SJCRH30 (cell line): ENCODE measurements around the gene HS1BP3. TPM values are rescaled to one million over a fixed set of nuclear protein-coding genes. Genes with fewer than 3 reads are reported as not detected.

ENCODE experiments used
- DNase-seq, 2 experiments: peaks; one replicate each; pipeline ENCODE4 v3.0.0-alpha.2; 2015 to 2020
- H3K27ac ChIP-seq: fragments of 250-450 bp; sonication (Bioruptor Pico); 2 replicates; pipeline ENCODE4 v1.5.1; 2020; ENCODE audit warnings: mild to moderate bottlenecking, moderate library complexity
- H3K27me3 ChIP-seq: fragments of 250-450 bp; sonication (Bioruptor Pico); 2 replicates; pipeline ENCODE4 v1.5.1; 2020; ENCODE audit warnings: mild to moderate bottlenecking, moderate library complexity
- H3K36me3 ChIP-seq: fragments of 250-450 bp; sonication (Bioruptor Pico); 2 replicates; pipeline ENCODE4 v1.5.1; 2020; ENCODE audit warnings: mild to moderate bottlenecking, moderate library complexity
- H3K4me1 ChIP-seq: fragments of 250-450 bp; sonication (Bioruptor Pico); 2 replicates; pipeline ENCODE4 v1.5.1; 2020; ENCODE audit warnings: mild to moderate bottlenecking, moderate library complexity
- H3K4me3 ChIP-seq: fragments of 250-450 bp; sonication (Bioruptor Pico); 2 replicates; pipeline ENCODE4 v1.5.1; 2020; ENCODE audit warnings: mild to moderate bottlenecking, moderate library complexity
- H3K9me3 ChIP-seq: fragments of 250-450 bp; sonication (Bioruptor Pico); replicated peaks from 2 replicates; pipeline ENCODE4 v1.5.1; 2020; ENCODE audit warnings: mild to moderate bottlenecking, moderate library complexity
- total RNA-seq: library from RNA; depleted of rRNA; stranded (reverse); fragments of >200 nt; shearing (Covaris generic); gene quantifications from 2 replicates; pipeline ENCODE4 v1.2.3, GENCODE V29; 2014

Gene HS1BP3
- total RNA-seq, 1 experiment from 2014 or later = 14.7 TPM

DNA sequence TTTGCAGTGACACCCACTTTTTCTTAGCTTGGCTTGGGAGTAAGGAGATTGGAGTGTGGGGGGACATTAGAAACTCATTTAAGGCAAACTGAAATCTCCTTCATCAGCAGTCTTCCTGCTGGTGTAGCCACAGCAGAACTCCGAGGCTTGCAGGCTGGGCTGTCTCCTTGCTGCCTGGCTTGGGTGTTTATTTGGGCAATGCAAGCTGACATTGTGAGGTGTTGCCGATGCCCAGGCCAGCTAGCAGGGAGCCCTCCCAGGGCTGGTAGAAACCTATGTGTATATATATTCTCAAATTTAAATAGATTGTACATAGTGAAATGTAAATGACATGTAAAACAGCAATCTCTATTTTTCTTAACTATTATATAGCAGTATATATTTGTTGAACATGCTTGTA lies 27.9 kb upstream of the HS1BP3 start:
- Histone ChIP-seq H3K36me3 (no peaks in the 10 kb centered on the region), H3K4me1 (no peaks in the 10 kb centered on the region), H3K4me3 (no peak overlapping the region), H3K27ac (no peak overlapping the region), H3K9me3 (no peaks in the 10 kb centered on the region), H3K27me3 (peaks cover 6% of the 10 kb centered on the region; the same call in 1 of the 2 replicates)
- no peak for DNase-seq

DNA sequence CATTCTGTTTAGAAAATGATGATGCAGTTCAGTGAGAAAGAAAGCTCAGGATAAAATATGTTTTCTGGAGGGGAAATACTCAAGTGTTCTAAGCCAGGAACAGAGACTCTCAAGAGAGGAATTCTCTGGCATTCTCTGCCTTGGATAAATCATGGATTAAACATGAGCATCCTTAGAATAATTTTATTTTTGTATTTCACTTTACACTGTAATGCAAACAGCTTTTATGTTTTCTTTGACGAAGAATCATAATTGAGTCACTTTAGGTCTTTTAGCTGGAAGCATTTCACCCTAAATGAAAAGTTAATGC lies 27.1 kb upstream of the HS1BP3 start:
- no peak for DNase-seq
- Histone ChIP-seq H3K4me1 (no peaks in the 10 kb centered on the region), H3K4me3 (no peak overlapping the region), H3K27me3 (peaks cover 6% of the 10 kb centered on the region; the same call in 1 of the 2 replicates), H3K36me3 (no peaks in the 10 kb centered on the region), H3K27ac (no peak overlapping the region), H3K9me3 (no peaks in the 10 kb centered on the region)

DNA sequence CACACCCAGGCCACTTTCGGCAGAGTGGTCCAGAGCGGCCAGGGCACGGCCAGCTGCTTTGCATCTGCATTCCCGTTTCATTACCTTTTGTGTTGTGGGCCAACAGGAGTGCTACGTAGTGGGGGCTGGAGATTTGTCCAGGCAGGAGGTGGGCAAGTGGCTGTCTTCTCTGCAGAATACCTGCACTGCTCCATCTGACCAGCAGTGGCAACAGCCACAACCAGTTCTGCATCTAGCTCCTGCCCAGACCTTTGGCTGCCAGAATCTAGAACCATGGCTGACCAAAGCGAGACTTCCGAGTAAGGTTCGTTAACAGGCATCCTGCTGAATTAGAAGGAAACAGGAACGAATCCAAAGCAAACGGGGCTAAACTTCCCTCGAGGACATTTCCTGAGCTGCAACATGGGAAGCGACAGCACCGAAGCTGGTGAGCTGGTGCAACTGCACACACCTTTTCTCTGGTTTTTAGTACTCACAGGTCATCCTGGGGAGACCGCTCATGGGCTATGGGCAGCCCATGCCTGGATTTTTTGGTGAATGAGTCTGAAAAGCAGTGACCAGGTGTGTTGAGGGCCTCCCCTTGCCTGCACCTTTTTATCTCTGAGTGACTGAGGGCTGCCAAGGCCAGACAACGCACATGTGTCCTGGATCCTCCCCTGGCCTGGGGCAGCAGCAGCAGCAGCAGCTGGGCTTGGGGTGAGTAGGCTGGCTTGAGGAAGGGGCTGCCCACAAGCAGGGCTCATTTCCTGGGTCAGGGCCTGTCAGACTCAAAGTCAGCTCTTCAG lies 26.6 kb upstream of the HS1BP3 start:
- no peaks in the 10 kb centered on the region for H3K9me3 ChIP-seq
- H3K27me3 ChIP-seq = peaks cover 6% of the 10 kb centered on the region; the same call in 1 of the 2 replicates
- no peak overlapping the region for H3K4me3 ChIP-seq
- no peak for DNase-seq
- no peaks in the 10 kb centered on the region for H3K36me3 ChIP-seq
- no peak overlapping the region for H3K27ac ChIP-seq
- no peaks in the 10 kb centered on the region for H3K4me1 ChIP-seq

DNA sequence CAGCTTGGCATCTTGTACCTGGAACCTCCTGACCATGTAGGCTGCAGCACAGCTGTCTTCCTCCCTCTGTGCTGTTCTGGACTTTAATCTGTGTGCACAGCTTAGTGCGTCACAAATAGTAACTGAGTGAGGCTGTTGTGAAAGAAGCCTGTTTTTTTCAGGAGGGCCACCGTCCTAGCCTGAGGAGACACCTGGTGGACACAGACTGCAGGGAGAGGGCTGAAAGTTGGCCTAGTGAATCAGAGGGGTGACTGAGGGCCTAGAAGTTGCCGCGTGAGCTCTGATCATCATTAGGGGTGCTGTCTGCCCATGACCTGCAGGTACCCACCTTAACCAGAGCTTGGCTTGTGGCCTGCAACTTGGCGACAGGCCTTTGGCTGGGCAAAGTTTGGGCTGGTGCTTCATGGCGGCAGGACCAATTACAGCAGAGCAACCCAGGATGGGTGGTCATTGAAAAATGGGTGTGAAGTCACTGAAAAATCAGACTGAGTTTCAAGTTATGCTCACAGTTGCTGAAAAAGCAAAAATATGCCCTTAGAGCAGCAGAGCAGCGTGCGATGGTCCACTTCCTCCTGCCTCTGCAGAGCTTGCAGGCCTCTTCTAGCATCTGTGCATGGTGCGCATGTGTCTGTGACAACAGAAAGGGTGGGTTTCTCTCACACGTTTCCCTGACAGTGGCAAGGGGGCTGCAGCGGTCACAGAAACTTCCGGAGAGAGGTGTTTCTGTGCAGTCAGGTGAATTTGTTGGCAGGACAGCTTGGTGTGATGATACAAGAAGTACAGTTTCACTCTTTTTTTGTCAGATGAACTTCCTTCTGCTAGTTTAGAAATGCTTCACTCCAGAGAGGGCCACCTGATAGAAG lies 25.7 kb upstream of the HS1BP3 start:
- Histone ChIP-seq H3K9me3 (no peaks in the 10 kb centered on the region), H3K4me1 (no peaks in the 10 kb centered on the region), H3K27me3 (peaks cover 6% of the 10 kb centered on the region; the same call in 1 of the 2 replicates), H3K4me3 (no peak overlapping the region), H3K36me3 (no peaks in the 10 kb centered on the region), H3K27ac (no peak overlapping the region)
- DNase-seq = no peak

DNA sequence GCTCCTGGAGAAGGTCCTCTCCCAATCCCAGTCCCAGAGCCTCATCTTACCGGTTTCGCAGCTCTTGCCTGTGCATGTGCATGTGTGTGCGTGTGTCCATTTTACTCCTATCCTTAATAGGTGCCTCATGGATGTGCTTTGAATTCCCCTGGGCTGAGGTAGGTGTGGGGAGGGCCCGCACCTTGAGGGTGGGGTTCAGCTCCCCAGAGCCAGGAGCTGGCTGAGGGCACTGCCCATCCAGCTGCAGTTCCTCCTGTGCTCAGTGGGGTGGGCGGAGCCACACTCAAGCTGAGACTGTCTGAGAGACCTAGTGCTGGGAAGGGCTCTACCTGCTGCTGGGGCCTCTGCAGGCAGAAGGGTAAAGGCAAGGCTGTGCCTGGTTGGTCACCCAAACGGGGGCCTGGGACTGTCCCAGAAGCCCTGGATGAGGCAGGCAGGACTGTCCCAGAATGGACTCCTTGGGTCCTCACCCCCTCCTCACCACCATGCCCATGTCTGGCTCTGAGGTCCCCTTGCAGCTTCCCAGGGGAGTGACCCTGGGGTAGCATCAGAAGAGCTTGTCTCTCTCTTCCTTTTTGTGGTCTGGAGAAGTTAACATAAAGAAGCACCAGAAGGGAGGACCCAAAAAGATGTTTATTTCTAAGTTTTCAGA lies 24.9 kb upstream of the HS1BP3 start:
- Histone ChIP-seq H3K36me3 (no peaks in the 10 kb centered on the region), H3K9me3 (no peaks in the 10 kb centered on the region), H3K27ac (no peak overlapping the region), H3K27me3 (peaks cover 4% of the 10 kb centered on the region; the same call in 1 of the 2 replicates), H3K4me3 (no peak overlapping the region), H3K4me1 (no peaks in the 10 kb centered on the region)
- DNase-seq = no peak

DNA sequence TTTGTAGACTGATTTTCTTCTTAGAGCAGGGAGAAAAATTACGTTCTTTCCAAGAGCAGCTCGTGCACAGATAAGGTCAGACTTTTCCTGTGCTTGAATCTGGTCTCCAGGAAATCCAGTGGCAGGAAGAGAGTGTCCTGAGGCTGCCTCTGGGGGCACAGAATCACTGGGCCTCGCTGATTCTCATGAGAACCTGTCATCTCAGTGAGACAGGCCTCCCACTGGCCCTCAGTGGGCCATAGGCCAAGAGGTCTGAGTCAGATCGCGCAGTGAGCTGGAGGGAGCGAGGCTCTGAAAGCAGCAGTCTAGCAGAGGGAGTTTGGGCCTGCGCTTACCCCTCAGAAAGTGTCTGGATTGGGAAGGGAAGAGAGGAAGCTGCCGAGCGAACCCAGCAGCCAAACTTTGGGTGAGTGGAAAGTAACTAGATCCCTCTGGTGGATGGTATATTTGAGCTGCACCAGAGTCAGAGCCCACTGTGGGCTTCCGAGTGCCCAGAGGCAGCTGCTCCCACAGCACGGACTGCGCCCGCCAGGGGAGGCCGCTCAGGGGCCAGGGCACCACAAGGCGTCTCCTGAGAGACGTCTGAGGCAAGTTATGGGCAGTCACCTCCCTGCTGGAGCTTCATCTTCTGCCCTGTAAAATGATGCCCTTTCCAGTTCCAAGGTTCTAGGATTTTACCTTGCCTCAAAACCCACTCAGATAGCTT lies 24.2 kb upstream of the HS1BP3 start:
- Histone ChIP-seq H3K4me3 (no peak overlapping the region), H3K9me3 (no peaks in the 10 kb centered on the region), H3K27ac (no peak overlapping the region), H3K27me3 (peaks cover 4% of the 10 kb centered on the region; the same call in 1 of the 2 replicates), H3K4me1 (no peaks in the 10 kb centered on the region), H3K36me3 (no peaks in the 10 kb centered on the region)
- DNase-seq = no peak

DNA sequence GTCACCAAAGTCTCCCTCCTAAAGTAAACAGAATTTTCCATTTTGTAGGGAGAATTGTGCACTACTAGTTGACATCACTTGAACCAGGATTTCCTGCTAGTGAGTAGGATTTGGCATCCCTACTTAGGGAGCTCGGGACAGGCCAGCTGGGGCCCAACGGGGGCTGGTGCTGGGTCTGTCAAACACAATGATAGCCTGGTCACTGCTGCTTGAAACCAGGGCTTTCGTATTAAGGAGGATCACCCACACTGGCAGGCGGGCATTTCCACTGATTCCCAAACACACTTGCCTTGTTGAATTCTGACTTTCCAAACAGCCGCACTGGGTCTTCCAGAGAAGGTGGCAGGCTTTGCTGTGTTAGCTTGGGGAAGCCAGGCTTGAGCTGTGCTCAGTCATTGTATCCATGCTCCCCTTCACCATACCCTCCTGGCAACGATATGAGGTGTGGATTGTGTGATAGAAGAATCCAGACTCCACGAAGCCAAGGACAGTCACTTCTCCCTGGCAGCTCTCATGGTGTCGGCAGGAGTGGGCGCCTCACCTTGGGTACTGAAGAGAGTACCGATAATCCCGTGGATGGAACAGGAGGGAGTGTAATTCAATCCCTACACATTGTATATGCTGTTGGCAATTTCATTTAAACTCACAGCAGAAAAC lies 23.5 kb upstream of the HS1BP3 start:
- no peak overlapping the region for H3K4me3 ChIP-seq
- no peaks in the 10 kb centered on the region for H3K36me3 ChIP-seq
- no peaks in the 10 kb centered on the region for H3K4me1 ChIP-seq
- H3K9me3 ChIP-seq = no peaks in the 10 kb centered on the region
- H3K27ac ChIP-seq = no peak overlapping the region
- DNase-seq = no peak
- H3K27me3 ChIP-seq = peaks cover 4% of the 10 kb centered on the region; the same call in 1 of the 2 replicates

DNA sequence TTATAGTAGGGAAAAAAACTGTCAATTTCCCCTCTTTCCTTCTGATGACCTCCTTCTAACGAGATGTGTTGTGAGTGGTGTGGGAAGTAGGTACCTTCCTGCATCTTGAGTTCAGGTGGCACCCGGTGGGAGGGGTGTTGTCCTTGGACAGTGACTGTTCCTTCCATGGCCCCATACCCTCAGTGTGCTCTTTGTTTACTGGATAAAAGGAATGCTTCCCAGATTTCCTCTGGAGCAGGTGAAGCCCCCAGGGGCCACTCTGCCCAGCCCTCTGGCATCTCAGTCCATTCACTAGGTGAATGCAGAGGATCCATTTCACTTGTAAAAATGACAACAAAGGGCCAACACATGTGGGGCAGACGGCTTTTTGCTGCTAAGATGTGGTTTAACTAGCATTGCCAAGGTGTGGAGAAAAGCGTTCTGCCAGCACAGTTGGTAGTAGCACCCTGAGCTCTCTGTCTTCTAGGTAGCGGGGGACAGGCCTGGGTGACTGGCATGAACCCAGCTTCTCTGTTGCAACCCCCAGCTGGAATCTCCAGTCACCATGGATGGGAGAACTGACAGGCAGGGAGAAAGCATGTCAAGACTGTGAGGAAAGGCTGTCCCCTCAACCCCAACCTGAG lies 22.9 kb upstream of the HS1BP3 start:
- no peak overlapping the region for H3K27ac ChIP-seq
- DNase-seq = no peak
- H3K36me3 ChIP-seq = no peaks in the 10 kb centered on the region
- H3K27me3 ChIP-seq = peaks cover 4% of the 10 kb centered on the region; the same call in 1 of the 2 replicates
- no peak overlapping the region for H3K4me3 ChIP-seq
- H3K4me1 ChIP-seq = no peaks in the 10 kb centered on the region
- no peaks in the 10 kb centered on the region for H3K9me3 ChIP-seq

DNA sequence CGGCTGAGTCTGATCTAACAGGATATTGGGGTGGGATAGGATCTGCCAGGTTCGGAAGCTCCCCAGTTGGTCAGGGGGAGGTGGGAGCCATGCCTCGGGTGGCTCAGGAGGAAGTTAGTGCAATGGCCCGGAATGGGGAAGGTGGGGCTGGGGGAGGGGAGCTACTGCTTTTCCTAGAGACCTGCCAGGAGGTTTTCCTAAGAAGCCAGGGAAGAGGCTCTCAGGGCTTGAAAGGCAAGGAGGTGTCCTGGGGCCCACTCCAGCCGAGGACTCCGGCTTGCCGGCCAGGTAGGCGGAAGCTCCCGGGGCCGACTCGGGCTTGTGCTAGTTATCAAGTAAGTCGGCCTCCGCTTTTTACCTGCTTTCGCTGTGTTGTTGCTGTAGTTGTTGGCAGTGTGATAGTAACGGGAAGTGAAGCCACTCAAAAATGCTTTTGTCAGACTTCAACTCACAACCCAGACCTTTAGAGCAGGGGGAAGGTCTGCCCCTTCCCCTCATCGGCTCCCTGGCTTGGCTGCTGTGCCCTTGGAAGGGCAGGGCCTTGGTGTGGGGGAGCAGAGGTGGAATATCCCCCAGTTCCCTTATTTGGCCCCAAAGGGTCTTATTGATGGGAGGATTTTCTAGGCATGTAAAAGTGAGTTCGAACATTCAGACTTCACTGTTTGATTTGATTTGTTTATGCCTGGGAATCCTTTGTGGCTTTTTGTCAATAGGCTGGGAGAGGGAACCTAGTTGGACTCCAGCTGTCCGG lies 21.5 kb upstream of the HS1BP3 start:
- no peak overlapping the region for H3K4me3 ChIP-seq
- no peak overlapping the region for H3K27ac ChIP-seq
- H3K4me1 ChIP-seq = no peaks in the 10 kb centered on the region
- no peak for DNase-seq
- H3K36me3 ChIP-seq = no peaks in the 10 kb centered on the region
- no peaks in the 10 kb centered on the region for H3K9me3 ChIP-seq
- H3K27me3 ChIP-seq = no peaks in the 10 kb centered on the region; the same call in 1 of the 2 replicates

DNA sequence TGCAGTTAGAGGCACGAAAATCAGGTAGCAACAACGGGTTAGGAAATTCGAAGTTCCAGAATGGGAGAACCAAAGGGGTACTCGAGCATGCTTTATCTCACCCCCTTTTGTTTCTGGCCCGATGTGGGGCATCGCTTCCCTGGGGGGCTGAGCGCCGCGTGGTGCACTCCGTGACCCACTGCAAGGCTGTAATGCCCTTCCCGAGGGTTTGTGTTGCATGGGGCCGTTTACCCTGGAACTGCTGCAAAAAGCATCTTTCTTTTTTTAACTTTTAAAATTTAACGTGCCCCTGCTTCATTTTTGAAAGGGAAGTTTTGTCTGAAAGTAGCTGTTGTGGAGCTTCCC lies 20.8 kb upstream of the HS1BP3 start:
- Histone ChIP-seq H3K9me3 (no peaks in the 10 kb centered on the region), H3K4me3 (no peak overlapping the region), H3K36me3 (no peaks in the 10 kb centered on the region), H3K27ac (no peak overlapping the region), H3K4me1 (no peaks in the 10 kb centered on the region), H3K27me3 (no peaks in the 10 kb centered on the region; the same call in 1 of the 2 replicates)
- no peak for DNase-seq

DNA sequence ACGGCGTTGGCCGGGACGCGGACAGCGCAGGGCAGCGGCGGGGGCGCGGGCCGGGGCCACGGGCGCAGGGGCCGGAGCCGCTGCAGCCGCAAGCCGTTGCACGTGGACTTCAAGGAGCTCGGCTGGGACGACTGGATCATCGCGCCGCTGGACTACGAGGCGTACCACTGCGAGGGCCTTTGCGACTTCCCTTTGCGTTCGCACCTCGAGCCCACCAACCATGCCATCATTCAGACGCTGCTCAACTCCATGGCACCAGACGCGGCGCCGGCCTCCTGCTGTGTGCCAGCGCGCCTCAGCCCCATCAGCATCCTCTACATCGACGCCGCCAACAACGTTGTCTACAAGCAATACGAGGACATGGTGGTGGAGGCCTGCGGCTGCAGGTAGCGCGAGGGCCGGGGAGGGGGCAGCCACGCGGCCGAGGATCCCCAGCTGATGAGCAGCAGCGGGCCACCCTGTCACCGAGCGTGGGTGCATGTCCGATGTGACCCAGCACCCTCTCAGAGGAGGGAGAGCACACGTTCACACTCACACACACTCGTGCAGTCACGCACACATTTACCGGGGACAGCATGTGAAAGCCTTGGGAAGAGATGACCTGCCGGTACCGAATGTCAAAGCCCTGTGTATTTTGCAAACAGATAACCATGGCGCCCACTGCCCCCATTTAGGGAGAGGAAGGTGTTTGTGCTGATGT lies 20.3 kb upstream of the HS1BP3 start:
- no peaks in the 10 kb centered on the region; the same call in 1 of the 2 replicates for H3K27me3 ChIP-seq
- H3K9me3 ChIP-seq = no peaks in the 10 kb centered on the region
- no peaks in the 10 kb centered on the region for H3K4me1 ChIP-seq
- no peak overlapping the region for H3K27ac ChIP-seq
- no peak for DNase-seq
- no peak overlapping the region for H3K4me3 ChIP-seq
- H3K36me3 ChIP-seq = no peaks in the 10 kb centered on the region

DNA sequence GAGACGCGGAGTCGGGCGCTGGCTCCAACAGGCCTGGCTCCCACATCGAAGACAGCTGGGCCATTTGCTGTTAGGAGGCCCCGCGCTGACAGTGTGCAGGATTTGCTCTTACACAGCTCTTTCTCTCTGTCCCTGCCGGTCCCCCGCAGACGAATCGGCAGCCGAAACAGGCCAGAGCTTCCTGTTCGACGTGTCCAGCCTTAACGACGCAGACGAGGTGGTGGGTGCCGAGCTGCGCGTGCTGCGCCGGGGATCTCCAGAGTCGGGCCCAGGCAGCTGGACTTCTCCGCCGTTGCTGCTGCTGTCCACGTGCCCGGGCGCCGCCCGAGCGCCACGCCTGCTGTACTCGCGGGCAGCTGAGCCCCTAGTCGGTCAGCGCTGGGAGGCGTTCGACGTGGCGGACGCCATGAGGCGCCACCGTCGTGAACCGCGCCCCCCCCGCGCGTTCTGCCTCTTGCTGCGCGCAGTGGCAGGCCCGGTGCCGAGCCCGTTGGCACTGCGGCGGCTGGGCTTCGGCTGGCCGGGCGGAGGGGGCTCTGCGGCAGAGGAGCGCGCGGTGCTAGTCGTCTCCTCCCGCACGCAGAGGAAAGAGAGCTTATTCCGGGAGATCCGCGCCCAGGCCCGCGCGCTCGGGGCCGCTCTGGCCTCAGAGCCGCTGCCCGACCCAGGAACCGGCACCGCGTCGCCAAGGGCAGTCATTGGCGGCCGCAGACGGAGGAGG lies 19.6 kb upstream of the HS1BP3 start:
- Histone ChIP-seq H3K36me3 (no peaks in the 10 kb centered on the region), H3K4me3 (no peak overlapping the region), H3K9me3 (no peaks in the 10 kb centered on the region), H3K27ac (no peak overlapping the region), H3K4me1 (no peaks in the 10 kb centered on the region), H3K27me3 (no peaks in the 10 kb centered on the region; the same call in 1 of the 2 replicates)
- DNase-seq = no peak
